K562 (cell line): Measurements from ENCODE around the gene PACRG. TPM values are rescaled to one million over a fixed set of nuclear protein-coding genes. Genes with fewer than 3 reads are reported as not detected.

Experiments used
- ATAC-seq: fragments of 200-7000 bp; cut with Tn5 transposase; 3 replicates; pipeline ENCODE4 v1.9.1; 2020; ENCODE audit warnings: moderate library complexity
- BruUV-seq: library from RNA; stranded (reverse); fragments of 400-500 nt; replicated peaks from 2 replicates; lab custom pipeline; 2021; lab: Mats Ljungman, UMichigan
- CTCF ChIA-PET: fragments of 300-600 bp; formaldehyde crosslinking; extraction: SDS; loops from one replicate; lab custom pipeline; 2021; ENCODE audit warnings: low intra/inter-chr PET ratio; lab: Yijun Ruan, JAX
- POLR2A ChIA-PET: fragments of 300-600, 350-650 bp; sonication (Branson Sonifier 250); formaldehyde crosslinking; extraction: SDS; loops from one replicate; lab custom pipeline; 2021; ENCODE audit warnings: antibody characterized with exemption, inconsistent platforms; lab: Yijun Ruan, JAX
- DNase-seq, 4 experiments: peaks; one replicate each; pipeline versions ENCODE4 v3.0.0 to v3.0.0-alpha.2; 2011 to 2018; ENCODE audit warnings: low spot score in 3 of 4, mixed read lengths in 3 of 4; ENCODE audit errors: extremely low read depth in 1 of 4
- FAIRE-seq: peaks from 2 replicates; lab custom pipeline; 2011; peaks lifted over from hg19 to GRCh38; lab: Jason Lieb, UNC
- H2AFZ ChIP-seq: 2 replicates; pipeline ENCODE4 v1.6.0; 2011; ENCODE audit warnings: low read depth, low read length, control low read depth, inconsistent platforms
- H3K27ac ChIP-seq: fragments of 200-600 bp; 3 replicates; pipeline ENCODE4 v1.8.0; 2011; ENCODE audit warnings: low read depth, mild to moderate bottlenecking, control low read depth, inconsistent platforms, low read length, moderate library complexity, mixed read lengths; ENCODE audit errors: extremely low read depth
- H3K27me3 ChIP-seq, 2 experiments: fragments of 300-600 bp in 1 of 2; 2 replicates in 1 of 2; 3 replicates in 1 of 2; pipeline versions ENCODE4 v1.6.0 to v1.8.0; 2011; ENCODE audit warnings: inconsistent platforms in 2 of 2, low read length in 2 of 2, mild to moderate bottlenecking in 1 of 2, mixed read lengths in 1 of 2, moderate library complexity in 1 of 2; ENCODE audit not compliant: control insufficient read depth in 2 of 2, insufficient read depth in 2 of 2
- H3K36me3 ChIP-seq: fragments of 300-600 bp; 3 replicates; pipeline ENCODE4 v1.8.0; 2011; ENCODE audit warnings: mild to moderate bottlenecking, low read length, inconsistent platforms; ENCODE audit not compliant: control insufficient read depth, insufficient read depth
- H3K4me1 ChIP-seq, 2 experiments: fragments of 200-600 bp in 1 of 2; replicated peaks in 1 of 2; 2 replicates in 1 of 2; 3 replicates in 1 of 2; pipeline versions ENCODE4 v1.5.1 to v1.8.0; 2011; ENCODE audit warnings: inconsistent platforms in 2 of 2, low read length in 2 of 2, mild to moderate bottlenecking in 1 of 2, mixed read lengths in 1 of 2, moderate library complexity in 1 of 2; ENCODE audit not compliant: control insufficient read depth in 2 of 2, insufficient read depth in 2 of 2
- H3K4me2 ChIP-seq: 2 replicates; pipeline ENCODE4 v1.6.1; 2011; ENCODE audit warnings: low read length, control low read depth, inconsistent platforms, mixed read lengths; ENCODE audit not compliant: insufficient read depth
- H3K4me3 ChIP-seq: fragments of 200-600 bp; sonication (generic), shearing (Covaris generic); 2 replicates; pipeline ENCODE4 v1.5.1; 2016; ENCODE audit warnings: control low read depth, inconsistent platforms
- H3K79me2 ChIP-seq: fragments of 200-600 bp; 3 replicates; pipeline ENCODE4 v1.8.0; 2011; ENCODE audit warnings: low read length, inconsistent platforms; ENCODE audit not compliant: control insufficient read depth, insufficient read depth
- H3K9ac ChIP-seq, 2 experiments: 2 replicates each; pipeline versions ENCODE4 v1.6.0 to v1.6.1; 2011; ENCODE audit warnings: low read depth in 2 of 2, low read length in 2 of 2, control low read depth in 1 of 2, inconsistent platforms in 1 of 2, mild to moderate bottlenecking in 1 of 2, mixed read lengths in 1 of 2; ENCODE audit not compliant: insufficient read depth in 1 of 2
- H3K9me1 ChIP-seq: one replicate; pipeline ENCODE4 v1.6.0; 2011; ENCODE audit warnings: inconsistent platforms, mild to moderate bottlenecking, low read length, moderate library complexity; ENCODE audit not compliant: control insufficient read depth, insufficient read depth
- H3K9me3 ChIP-seq: replicated peaks from 2 replicates; pipeline ENCODE4 v1.5.1; 2011; ENCODE audit warnings: low read depth, low read length, inconsistent platforms; ENCODE audit not compliant: control insufficient read depth, insufficient read depth
- H4K20me1 ChIP-seq: replicated peaks from 2 replicates; pipeline ENCODE4 v1.6.1; 2011; ENCODE audit warnings: low read length, inconsistent platforms, mixed read lengths; ENCODE audit not compliant: control insufficient read depth, insufficient read depth
- BACH1 ChIP-seq: fragments of 200-800 bp; sonication (Bioruptor generic); IDR thresholded peaks from 2 replicates; pipeline ENCODE4 v1.6.1; 2016; ENCODE audit warnings: missing genetic modification characterization, missing compliant biosample characterization
- CBFA2T3 ChIP-seq: fragments of 450-650 bp; IDR thresholded peaks from 2 replicates; pipeline ENCODE4 v1.6.1; 2017
- EHMT2 ChIP-seq: fragments of 450-650 bp; IDR thresholded peaks from 2 replicates; pipeline ENCODE4 v1.6.1; 2018; ENCODE audit warnings: antibody characterized with exemption
- ELF4 ChIP-seq: fragments of 450-650 bp; formaldehyde crosslinking; IDR thresholded peaks from 2 replicates; pipeline ENCODE4 v1.4.0; 2022; ENCODE audit warnings: missing genetic modification characterization
- FOXJ2 ChIP-seq: fragments of 200-800 bp; sonication (Bioruptor generic); IDR thresholded peaks from 2 replicates; pipeline ENCODE4 v1.6.1; 2016; ENCODE audit warnings: missing genetic modification characterization, missing compliant biosample characterization
- KDM2B ChIP-seq: fragments of 250-450 bp; sonication (Bioruptor Pico); IDR thresholded peaks from 2 replicates; pipeline ENCODE4 v1.8.0; 2021; ENCODE audit warnings: mild to moderate bottlenecking, moderate library complexity
- TCF7 ChIP-seq: sonication (generic); IDR thresholded peaks from 2 replicates; pipeline ENCODE4 v1.6.1; 2016; ENCODE audit warnings: antibody characterized with exemption, borderline replicate concordance
- U2AF2 ChIP-seq: fragments of 200-400 bp; formaldehyde crosslinking; optimal IDR thresholded peaks from 2 replicates; pipeline ENCODE3; 2017; ENCODE audit warnings: low read depth, mild to moderate bottlenecking, low read length
- ZNF354B ChIP-seq: fragments of 250-450 bp; sonication (Bioruptor Pico); IDR thresholded peaks from 2 replicates; pipeline ENCODE4 v1.4.0; 2020
- ZNF436 ChIP-seq: fragments of 250-450, 450-650 bp; sonication (Bioruptor Pico); formaldehyde crosslinking; IDR thresholded peaks from 2 replicates; pipeline ENCODE4 v1.7.0; 2020; ENCODE audit warnings: mild to moderate bottlenecking
- ZNF75A ChIP-seq: fragments of 450-650 bp; formaldehyde crosslinking; IDR thresholded peaks from 2 replicates; pipeline ENCODE4 v1.4.0; 2020; ENCODE audit warnings: mild to moderate bottlenecking
- WGBS: fragments of 100-300 bp; shearing (Covaris generic); methylation state at CpG from one replicate; pipeline ENCODE4 v1.1.6; 2016; ENCODE audit warnings: low coverage, mixed read lengths; ENCODE audit not compliant: insufficient coverage; ENCODE audit errors: missing lambda C conversion rate; 5-methylcytosine and 5-hydroxymethylcytosine counted together
- in situ Hi-C: fragments of 300-500 bp; cut with MboI; formaldehyde crosslinking; loops from 4 replicates; pipeline ENCODE4 v1.15.0; 2018; ENCODE audit warnings: inconsistent platforms, mixed read lengths
- intact Hi-C: fragments of 100-400 bp; cut with micrococcal nuclease; formaldehyde crosslinking; loops from 2 replicates; pipeline ENCODE4 v1.14.2; 2022
- polyA plus RNA-seq, 8 experiments: library from polyadenylated mRNA; depleted of rRNA in 4 of 8; stranded (reverse) in 5 of 8; unstranded in 3 of 8; fragments of >200 nt; fragmentation: Nextera tagmentation in 2 of 8; fragmentation: Illumina TruSeq in 1 of 8; extraction: Ambion mirVana in 2 of 8; extraction: Trizol in 1 of 8; gene quantifications; 2 replicates each; pipeline versions ENCODE4 v1.2.1 to v1.2.3, GENCODE V29; 2011 to 2014; ENCODE audit warnings: inconsistent platforms in 1 of 8, missing spikeins in 1 of 8
- total RNA-seq, 7 experiments: library from RNA; depleted of rRNA in 6 of 7; stranded (reverse); fragments of >200 nt in 6 of 7; fragmentation: Illumina TruSeq in 2 of 7; extraction: Trizol in 2 of 7; gene quantifications; 2 replicates each; pipeline versions ENCODE4 v1.2.1 to v1.2.3, GENCODE V29; 2011 to 2021; ENCODE audit warnings: low replicate concordance in 1 of 7
- TF ChIP-seq, protein P1 (sequence below): fragments of 250-450 bp; sonication (Bioruptor Pico); IDR thresholded peaks from 2 replicates; pipeline ENCODE4 v1.9.0; 2021; ENCODE audit warnings: mild to moderate bottlenecking
- TF ChIP-seq, protein P2 (sequence below): fragments of 450-650 bp; IDR thresholded peaks from 2 replicates; pipeline ENCODE4 v1.6.1; 2016; ENCODE audit warnings: low read depth
- TF ChIP-seq, protein P3 (sequence below): sonication (generic); formaldehyde crosslinking; IDR thresholded peaks from 2 replicates; pipeline ENCODE4 v1.8.0; 2022; ENCODE audit warnings: missing genetic modification reagents, mild to moderate bottlenecking, borderline replicate concordance
- TF ChIP-seq, protein P4 (sequence below): fragments of 250-450 bp; sonication (Bioruptor Pico); IDR thresholded peaks from 2 replicates; pipeline ENCODE4 v1.8.0; 2022; ENCODE audit warnings: moderate library complexity, mild to moderate bottlenecking, inconsistent platforms

Gene PACRG
- total and polyA plus RNA-seq, 9 of the 15 experiments (the other 6 are each of a cell fraction or from before 2014, with no cell fraction given): 0.04 TPM; not detected in 8

DNA sequence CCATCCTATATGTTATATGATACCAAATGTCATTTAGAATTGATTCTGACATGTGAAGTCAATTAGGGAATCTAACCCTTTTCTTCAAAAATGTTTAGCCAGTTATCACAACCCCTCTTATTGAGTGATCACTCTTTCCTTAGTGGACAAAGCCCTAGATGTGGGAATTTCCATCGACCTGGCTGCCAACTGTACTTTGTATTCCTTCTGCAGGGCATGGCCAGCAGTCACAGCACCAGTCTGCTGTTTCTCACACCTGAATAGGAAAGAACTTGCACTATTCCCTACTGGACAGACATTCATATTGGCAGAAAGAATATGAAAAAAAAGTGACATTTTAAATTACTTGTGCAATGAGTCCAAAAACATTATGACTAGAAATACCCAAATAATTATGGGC, 271.0 kb downstream of the PACRG start:
- in situ Hi-C loops (no loop called here), intact Hi-C loops (no loop called here)
- Histone ChIP-seq H2AFZ (no peak overlapping the region), H3K4me3 (no peak overlapping the region), H3K27ac (no peak overlapping the region), H4K20me1 (no peaks in the 10 kb centered on the region), H3K4me2 (no peak overlapping the region), H3K9me1 (no peaks in the 10 kb centered on the region), H3K4me1 (no peaks in the 10 kb centered on the region), H3K9ac (no peak overlapping the region), H3K36me3 (no peaks in the 10 kb centered on the region), H3K9me3 (no peaks in the 10 kb centered on the region), H3K27me3 (no peaks in the 10 kb centered on the region), H3K79me2 (no peaks in the 10 kb centered on the region)
- BruUV-seq: no TSS peak
- POLR2A ChIA-PET: no interaction called here
- ATAC-seq (no peak), FAIRE-seq (no peak), DNase-seq (no peak)
- 0% methylated on average over 1 of the region's 1 CpG for WGBS
- CTCF ChIA-PET: no interaction called here
- TF ChIP-seq FOXJ2 (tag): no peak
- no peak for TF ChIP-seq CBFA2T3
- TF ChIP-seq, protein P1, sequence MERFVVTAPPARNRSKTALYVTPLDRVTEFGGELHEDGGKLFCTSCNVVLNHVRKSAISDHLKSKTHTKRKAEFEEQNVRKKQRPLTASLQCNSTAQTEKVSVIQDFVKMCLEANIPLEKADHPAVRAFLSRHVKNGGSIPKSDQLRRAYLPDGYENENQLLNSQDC (CRISPR knock-in tag): no peak
- no peak for TF ChIP-seq ZNF354B (CRISPR knock-in tag)
- TF ChIP-seq TCF7: no peak
- TF ChIP-seq U2AF2: no peak
- TF ChIP-seq, protein P2, sequence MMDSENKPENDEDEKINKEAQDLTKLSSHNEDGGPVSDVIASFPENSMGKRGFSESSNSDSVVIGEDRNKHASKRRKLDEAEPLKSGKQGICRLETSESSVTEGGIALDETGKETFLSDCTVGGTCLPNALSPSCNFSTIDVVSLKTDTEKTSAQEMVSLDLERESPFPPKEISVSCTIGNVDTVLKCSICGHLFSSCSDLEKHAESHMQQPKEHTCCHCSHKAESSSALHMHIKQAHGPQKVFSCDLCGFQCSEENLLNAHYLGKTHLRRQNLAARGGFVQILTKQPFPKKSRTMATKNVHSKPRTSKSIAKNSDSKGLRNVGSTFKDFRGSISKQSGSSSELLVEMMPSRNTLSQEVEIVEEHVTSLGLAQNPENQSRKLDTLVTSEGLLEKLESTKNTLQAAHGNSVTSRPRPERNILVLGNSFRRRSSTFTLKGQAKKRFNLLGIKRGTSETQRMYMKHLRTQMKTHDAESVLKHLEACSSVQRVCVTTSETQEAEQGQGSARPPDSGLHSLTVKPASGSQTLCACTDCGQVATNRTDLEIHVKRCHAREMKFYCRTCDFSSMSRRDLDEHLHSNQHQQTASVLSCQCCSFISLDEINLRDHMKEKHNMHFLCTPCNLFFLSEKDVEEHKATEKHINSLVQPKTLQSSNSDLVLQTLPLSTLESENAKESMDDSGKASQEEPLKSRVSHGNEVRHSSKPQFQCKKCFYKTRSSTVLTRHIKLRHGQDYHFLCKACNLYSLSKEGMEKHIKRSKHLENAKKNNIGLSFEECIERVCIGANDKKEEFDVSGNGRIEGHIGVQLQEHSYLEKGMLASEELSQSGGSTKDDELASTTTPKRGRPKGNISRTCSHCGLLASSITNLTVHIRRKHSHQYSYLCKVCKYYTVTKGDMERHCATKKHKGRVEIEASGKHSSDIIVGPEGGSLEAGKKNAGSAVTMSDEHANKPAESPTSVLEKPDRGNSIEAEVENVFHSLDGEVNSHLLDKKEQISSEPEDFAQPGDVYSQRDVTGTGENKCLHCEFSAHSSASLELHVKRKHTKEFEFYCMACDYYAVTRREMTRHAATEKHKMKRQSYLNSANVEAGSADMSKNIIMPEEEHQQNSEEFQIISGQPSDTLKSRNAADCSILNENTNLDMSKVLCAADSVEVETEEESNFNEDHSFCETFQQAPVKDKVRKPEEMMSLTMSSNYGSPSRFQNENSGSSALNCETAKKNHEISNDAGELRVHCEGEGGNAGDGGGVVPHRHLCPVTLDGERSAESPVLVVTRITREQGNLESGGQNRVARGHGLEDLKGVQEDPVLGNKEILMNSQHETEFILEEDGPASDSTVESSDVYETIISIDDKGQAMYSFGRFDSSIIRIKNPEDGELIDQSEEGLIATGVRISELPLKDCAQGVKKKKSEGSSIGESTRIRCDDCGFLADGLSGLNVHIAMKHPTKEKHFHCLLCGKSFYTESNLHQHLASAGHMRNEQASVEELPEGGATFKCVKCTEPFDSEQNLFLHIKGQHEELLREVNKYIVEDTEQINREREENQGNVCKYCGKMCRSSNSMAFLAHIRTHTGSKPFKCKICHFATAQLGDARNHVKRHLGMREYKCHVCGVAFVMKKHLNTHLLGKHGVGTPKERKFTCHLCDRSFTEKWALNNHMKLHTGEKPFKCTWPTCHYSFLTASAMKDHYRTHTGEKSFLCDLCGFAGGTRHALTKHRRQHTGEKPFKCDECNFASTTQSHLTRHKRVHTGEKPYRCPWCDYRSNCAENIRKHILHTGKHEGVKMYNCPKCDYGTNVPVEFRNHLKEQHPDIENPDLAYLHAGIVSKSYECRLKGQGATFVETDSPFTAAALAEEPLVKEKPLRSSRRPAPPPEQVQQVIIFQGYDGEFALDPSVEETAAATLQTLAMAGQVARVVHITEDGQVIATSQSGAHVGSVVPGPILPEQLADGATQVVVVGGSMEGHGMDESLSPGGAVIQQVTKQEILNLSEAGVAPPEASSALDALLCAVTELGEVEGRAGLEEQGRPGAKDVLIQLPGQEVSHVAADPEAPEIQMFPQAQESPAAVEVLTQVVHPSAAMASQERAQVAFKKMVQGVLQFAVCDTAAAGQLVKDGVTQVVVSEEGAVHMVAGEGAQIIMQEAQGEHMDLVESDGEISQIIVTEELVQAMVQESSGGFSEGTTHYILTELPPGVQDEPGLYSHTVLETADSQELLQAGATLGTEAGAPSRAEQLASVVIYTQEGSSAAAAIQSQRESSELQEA: no peak
- TF ChIP-seq ELF4: no peak
- TF ChIP-seq, protein P3, sequence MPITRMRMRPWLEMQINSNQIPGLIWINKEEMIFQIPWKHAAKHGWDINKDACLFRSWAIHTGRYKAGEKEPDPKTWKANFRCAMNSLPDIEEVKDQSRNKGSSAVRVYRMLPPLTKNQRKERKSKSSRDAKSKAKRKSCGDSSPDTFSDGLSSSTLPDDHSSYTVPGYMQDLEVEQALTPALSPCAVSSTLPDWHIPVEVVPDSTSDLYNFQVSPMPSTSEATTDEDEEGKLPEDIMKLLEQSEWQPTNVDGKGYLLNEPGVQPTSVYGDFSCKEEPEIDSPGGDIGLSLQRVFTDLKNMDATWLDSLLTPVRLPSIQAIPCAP (CRISPR knock-in tag): no peak
- no peak for TF ChIP-seq ZNF436
- TF ChIP-seq KDM2B (CRISPR knock-in tag): no peak
- TF ChIP-seq, protein P4, sequence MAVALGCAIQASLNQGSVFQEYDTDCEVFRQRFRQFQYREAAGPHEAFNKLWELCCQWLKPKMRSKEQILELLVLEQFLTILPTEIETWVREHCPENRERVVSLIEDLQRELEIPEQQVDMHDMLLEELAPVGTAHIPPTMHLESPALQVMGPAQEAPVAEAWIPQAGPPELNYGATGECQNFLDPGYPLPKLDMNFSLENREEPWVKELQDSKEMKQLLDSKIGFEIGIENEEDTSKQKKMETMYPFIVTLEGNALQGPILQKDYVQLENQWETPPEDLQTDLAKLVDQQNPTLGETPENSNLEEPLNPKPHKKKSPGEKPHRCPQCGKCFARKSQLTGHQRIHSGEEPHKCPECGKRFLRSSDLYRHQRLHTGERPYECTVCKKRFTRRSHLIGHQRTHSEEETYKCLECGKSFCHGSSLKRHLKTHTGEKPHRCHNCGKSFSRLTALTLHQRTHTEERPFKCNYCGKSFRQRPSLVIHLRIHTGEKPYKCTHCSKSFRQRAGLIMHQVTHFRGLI (CRISPR knock-in tag): no peak
- no peak for TF ChIP-seq EHMT2
- TF ChIP-seq ZNF75A: no peak
- no peak for TF ChIP-seq BACH1
